GM23338 (cell line): Measurements from ENCODE around the gene RSRC2. TPM values are rescaled to one million over a fixed set of nuclear protein-coding genes. Genes with fewer than 3 reads are reported as not detected.

Experiments
- ATAC-seq: fragments of 200-7000 bp; cut with Tn5 transposase; 3 replicates; pipeline ENCODE4 v1.9.1; 2020
- DNase-seq: peaks from one replicate; pipeline ENCODE4 v3.0.0-alpha.2; 2015; ENCODE audit warnings: low spot score
- H2AFZ ChIP-seq: fragments of 200-600 bp; sonication (generic); 2 replicates; pipeline ENCODE4 v1.8.0; 2016; ENCODE audit warnings: antibody characterized with exemption, mild to moderate bottlenecking, moderate library complexity
- H3F3A ChIP-seq: fragments of 200-600 bp; sonication (generic); replicated peaks from 2 replicates; pipeline ENCODE4 v1.8.0; 2017; ENCODE audit warnings: antibody characterized with exemption, mixed run types, low read depth
- H3K27ac ChIP-seq: fragments of 200-600 bp; sonication (generic); 2 replicates; pipeline ENCODE4 v1.6.1; 2016; ENCODE audit warnings: low read depth
- H3K27me3 ChIP-seq: fragments of 200-600 bp; sonication (generic); 2 replicates; pipeline ENCODE4 v1.8.0; 2016; ENCODE audit warnings: mild to moderate bottlenecking, mixed run types, moderate library complexity; ENCODE audit not compliant: insufficient read depth
- H3K36me3 ChIP-seq: fragments of 200-600 bp; sonication (generic); 2 replicates; pipeline ENCODE4 v1.8.0; 2016; ENCODE audit warnings: mild to moderate bottlenecking; ENCODE audit not compliant: insufficient read depth
- H3K4me1 ChIP-seq: fragments of 200-600 bp; sonication (generic); 2 replicates; pipeline ENCODE4 v1.8.0; 2016; ENCODE audit warnings: mild to moderate bottlenecking, moderate library complexity; ENCODE audit not compliant: insufficient read depth
- H3K4me2 ChIP-seq: fragments of 200-600 bp; sonication (generic); 2 replicates; pipeline ENCODE4 v1.7.1; 2017; ENCODE audit warnings: mixed run types
- H3K4me3 ChIP-seq: fragments of 200-600 bp; sonication (generic); 2 replicates; pipeline ENCODE4 v1.6.1; 2016; ENCODE audit warnings: mixed run types
- H3K79me2 ChIP-seq: fragments of 200-600 bp; sonication (generic); replicated peaks from 2 replicates; pipeline ENCODE4 v1.8.0; 2017; ENCODE audit warnings: mild to moderate bottlenecking; ENCODE audit not compliant: insufficient read depth
- H3K9me2 ChIP-seq: fragments of 200-600 bp; sonication (generic); 2 replicates; pipeline ENCODE4 v1.8.0; 2017; ENCODE audit not compliant: insufficient read depth
- H4K20me1 ChIP-seq: fragments of 200-600 bp; sonication (generic); replicated peaks from 2 replicates; pipeline ENCODE4 v1.8.0; 2017; ENCODE audit warnings: mild to moderate bottlenecking; ENCODE audit not compliant: insufficient read depth
- H3K27ac Mint-ChIP-seq: 2 replicates; pipeline ENCODE4 v1.8.0; 2020; ENCODE audit warnings: inconsistent platforms, mild to moderate bottlenecking, moderate library complexity, mixed read lengths
- H3K27me3 Mint-ChIP-seq: 3 replicates; pipeline ENCODE4 v1.8.0; 2022; ENCODE audit warnings: low read depth, mild to moderate bottlenecking, moderate library complexity, mixed read lengths, inconsistent platforms; ENCODE audit not compliant: insufficient read depth, poor library complexity
- H3K36me3 Mint-ChIP-seq: 3 replicates; pipeline ENCODE4 v1.8.0; 2021; ENCODE audit warnings: low read depth, mild to moderate bottlenecking, inconsistent platforms, moderate library complexity, mixed read lengths
- H3K4me1 Mint-ChIP-seq: 3 replicates; pipeline ENCODE4 v1.8.0; 2020; ENCODE audit warnings: mild to moderate bottlenecking, inconsistent platforms, mixed read lengths
- H3K4me3 Mint-ChIP-seq: 3 replicates; pipeline ENCODE4 v1.8.0; 2021; ENCODE audit warnings: moderate library complexity, mild to moderate bottlenecking, inconsistent platforms, mixed read lengths
- H3K9me3 Mint-ChIP-seq: 3 replicates; pipeline ENCODE4 v1.8.0; 2020; ENCODE audit warnings: moderate library complexity, mild to moderate bottlenecking, inconsistent platforms, mixed read lengths
- CREB1 ChIP-seq: fragments of 250-450 bp; sonication (Bioruptor Pico); IDR thresholded peaks from 2 replicates; pipeline ENCODE4 v1.5.0; 2020; ENCODE audit warnings: low read depth, mild to moderate bottlenecking, moderate library complexity
- EZH2 ChIP-seq: fragments of 200-600 bp; sonication (generic); IDR thresholded peaks from one replicate; pipeline ENCODE4 v1.8.0; 2017; ENCODE audit warnings: antibody characterized with exemption, mild to moderate bottlenecking, low read depth; ENCODE audit not compliant: unreplicated experiment
- EZH2phosphoT487 ChIP-seq: fragments of 200-600 bp; sonication (generic); IDR thresholded peaks from one replicate; pipeline ENCODE4 v1.8.1; 2018; ENCODE audit warnings: antibody characterized with exemption; ENCODE audit not compliant: unreplicated experiment
- JUNB ChIP-seq: IDR thresholded peaks from one replicate; pipeline ENCODE4 v1.6.1; 2016; ENCODE audit warnings: antibody characterized with exemption; ENCODE audit not compliant: unreplicated experiment
- POLR2AphosphoS5 ChIP-seq: IDR thresholded peaks from 2 replicates; pipeline ENCODE4 v1.6.1; 2016; ENCODE audit warnings: antibody characterized with exemption, low read depth
- STAT1 ChIP-seq: IDR thresholded peaks from one replicate; pipeline ENCODE4 v1.6.1; 2016; ENCODE audit warnings: antibody characterized with exemption; ENCODE audit not compliant: unreplicated experiment
- ZNF331 ChIP-seq: fragments of 250-450 bp; sonication (Bioruptor Pico); IDR thresholded peaks from 2 replicates; pipeline ENCODE4 v1.5.0; 2020; ENCODE audit warnings: low read depth, mild to moderate bottlenecking, moderate library complexity
- polyA plus RNA-seq: library from polyadenylated mRNA; unstranded; fragments of >200 nt; fragmentation: Nextera tagmentation; extraction: Ambion mirVana; gene quantifications from 2 replicates; pipeline ENCODE4 v1.2.1, GENCODE V29; 2016
- total RNA-seq: library from RNA; depleted of rRNA; stranded (reverse); fragments of >200 nt; shearing (Covaris generic); gene quantifications from 2 replicates; pipeline ENCODE4 v1.2.3, GENCODE V29; 2014
- TF ChIP-seq, protein P1 (sequence below), 2 experiments: fragments of 200-600 bp in 1 of 2; sonication (generic) in 1 of 2; conservative IDR thresholded peaks; 2 replicates each; pipeline versions ENCODE4 v1.5.1 to v1.6.1; 2016 to 2017; ENCODE audit warnings: antibody characterized with exemption in 2 of 2, low read depth in 2 of 2, mild to moderate bottlenecking in 2 of 2, moderate library complexity in 1 of 2
- TF ChIP-seq, protein P2 (sequence below): IDR thresholded peaks from 2 replicates; pipeline ENCODE4 v1.6.1; 2016; ENCODE audit warnings: antibody characterized with exemption
- TF ChIP-seq, protein P3 (sequence below): IDR thresholded peaks from one replicate; pipeline ENCODE4 v1.6.1; 2018; ENCODE audit warnings: antibody characterized with exemption; ENCODE audit not compliant: unreplicated experiment

RSRC2 gene
- total and polyA plus RNA-seq, 2 experiments from 2014 or later = 76.3 to 184 TPM

DNA sequence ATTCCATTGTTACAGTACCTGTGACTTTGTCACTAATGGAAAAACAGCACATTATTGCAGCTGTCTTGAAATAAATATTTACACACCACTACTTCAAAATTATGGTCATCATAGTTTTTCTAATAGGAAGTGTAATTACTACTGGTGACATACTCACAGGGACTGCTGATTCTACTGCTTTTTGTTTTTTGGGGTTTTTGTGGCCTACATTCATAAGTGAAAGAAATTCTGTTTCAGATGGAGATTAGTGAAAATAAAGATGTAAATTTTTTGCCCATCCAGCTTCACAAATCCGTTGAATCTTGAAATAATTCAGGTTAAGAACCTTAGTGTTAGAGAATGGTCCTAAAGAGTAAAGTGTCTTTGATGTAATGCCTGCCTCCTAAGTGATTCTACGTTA is 17.8 kb upstream of the RSRC2 start (continued):
- TF ChIP-seq, protein P1, sequence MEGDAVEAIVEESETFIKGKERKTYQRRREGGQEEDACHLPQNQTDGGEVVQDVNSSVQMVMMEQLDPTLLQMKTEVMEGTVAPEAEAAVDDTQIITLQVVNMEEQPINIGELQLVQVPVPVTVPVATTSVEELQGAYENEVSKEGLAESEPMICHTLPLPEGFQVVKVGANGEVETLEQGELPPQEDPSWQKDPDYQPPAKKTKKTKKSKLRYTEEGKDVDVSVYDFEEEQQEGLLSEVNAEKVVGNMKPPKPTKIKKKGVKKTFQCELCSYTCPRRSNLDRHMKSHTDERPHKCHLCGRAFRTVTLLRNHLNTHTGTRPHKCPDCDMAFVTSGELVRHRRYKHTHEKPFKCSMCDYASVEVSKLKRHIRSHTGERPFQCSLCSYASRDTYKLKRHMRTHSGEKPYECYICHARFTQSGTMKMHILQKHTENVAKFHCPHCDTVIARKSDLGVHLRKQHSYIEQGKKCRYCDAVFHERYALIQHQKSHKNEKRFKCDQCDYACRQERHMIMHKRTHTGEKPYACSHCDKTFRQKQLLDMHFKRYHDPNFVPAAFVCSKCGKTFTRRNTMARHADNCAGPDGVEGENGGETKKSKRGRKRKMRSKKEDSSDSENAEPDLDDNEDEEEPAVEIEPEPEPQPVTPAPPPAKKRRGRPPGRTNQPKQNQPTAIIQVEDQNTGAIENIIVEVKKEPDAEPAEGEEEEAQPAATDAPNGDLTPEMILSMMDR (conservative IDR thresholded peaks at IDR 0.05; ENCODE audit: low read depth in 2 of 2) = no peak

DNA sequence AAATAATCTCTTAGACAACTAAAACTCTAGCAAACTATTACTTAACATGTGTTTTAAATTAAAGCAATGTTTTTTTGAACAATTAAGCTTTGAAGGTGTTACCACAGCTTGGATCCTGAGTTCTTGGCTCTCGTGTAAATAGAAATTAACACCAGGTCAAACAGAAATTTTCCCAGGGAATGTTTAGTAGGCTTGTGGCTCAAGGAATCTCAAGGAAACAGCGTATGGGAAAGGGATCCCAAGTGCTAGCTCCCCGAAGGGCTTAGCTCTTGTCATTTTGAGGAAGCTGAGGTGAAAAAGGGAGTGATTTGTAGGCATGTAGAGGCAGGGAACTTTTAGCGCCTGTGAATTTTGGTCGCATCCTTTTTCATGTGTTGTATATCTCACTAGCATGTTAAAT is 11.8 kb upstream of the RSRC2 start:
- no peak overlapping the region for H3K4me3 ChIP-seq
- peaks cover 38% of the 10 kb centered on the region for H3K36me3 ChIP-seq
- H3K9me3 Mint-ChIP-seq = no peaks in the 10 kb centered on the region
- no peaks in the 10 kb centered on the region for H3K27me3 Mint-ChIP-seq
- DNase-seq (no peak), ATAC-seq (no peak)
- no peak overlapping the region for H3K27ac ChIP-seq
- no peaks in the 10 kb centered on the region for H3F3A ChIP-seq
- H3K4me1 ChIP-seq = no peaks in the 10 kb centered on the region
- H4K20me1 ChIP-seq = peaks cover 10% of the 10 kb centered on the region
- peaks cover 55% of the 10 kb centered on the region for H3K36me3 Mint-ChIP-seq
- H3K27me3 ChIP-seq = no peaks in the 10 kb centered on the region
- H3K9me2 ChIP-seq = no peaks in the 10 kb centered on the region
- H3K4me2 ChIP-seq = no peak overlapping the region
- H2AFZ ChIP-seq = no peak overlapping the region
- H3K79me2 ChIP-seq = peaks cover 1% of the 10 kb centered on the region; the same call in 1 of the 2 replicates
- H3K27ac Mint-ChIP-seq = no peak overlapping the region
- no peaks in the 10 kb centered on the region for H3K4me1 Mint-ChIP-seq
- no peak overlapping the region for H3K4me3 Mint-ChIP-seq
- TF ChIP-seq CREB1 (no peak), ZNF331 (CRISPR knock-in tag) (no peak), STAT1 (no peak), EZH2phosphoT487 (no peak), JUNB (no peak), POLR2AphosphoS5 (no peak), EZH2 (no peak)
- TF ChIP-seq, protein P2, sequence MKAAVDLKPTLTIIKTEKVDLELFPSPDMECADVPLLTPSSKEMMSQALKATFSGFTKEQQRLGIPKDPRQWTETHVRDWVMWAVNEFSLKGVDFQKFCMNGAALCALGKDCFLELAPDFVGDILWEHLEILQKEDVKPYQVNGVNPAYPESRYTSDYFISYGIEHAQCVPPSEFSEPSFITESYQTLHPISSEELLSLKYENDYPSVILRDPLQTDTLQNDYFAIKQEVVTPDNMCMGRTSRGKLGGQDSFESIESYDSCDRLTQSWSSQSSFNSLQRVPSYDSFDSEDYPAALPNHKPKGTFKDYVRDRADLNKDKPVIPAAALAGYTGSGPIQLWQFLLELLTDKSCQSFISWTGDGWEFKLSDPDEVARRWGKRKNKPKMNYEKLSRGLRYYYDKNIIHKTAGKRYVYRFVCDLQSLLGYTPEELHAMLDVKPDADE = no peak
- TF ChIP-seq, protein P3, sequence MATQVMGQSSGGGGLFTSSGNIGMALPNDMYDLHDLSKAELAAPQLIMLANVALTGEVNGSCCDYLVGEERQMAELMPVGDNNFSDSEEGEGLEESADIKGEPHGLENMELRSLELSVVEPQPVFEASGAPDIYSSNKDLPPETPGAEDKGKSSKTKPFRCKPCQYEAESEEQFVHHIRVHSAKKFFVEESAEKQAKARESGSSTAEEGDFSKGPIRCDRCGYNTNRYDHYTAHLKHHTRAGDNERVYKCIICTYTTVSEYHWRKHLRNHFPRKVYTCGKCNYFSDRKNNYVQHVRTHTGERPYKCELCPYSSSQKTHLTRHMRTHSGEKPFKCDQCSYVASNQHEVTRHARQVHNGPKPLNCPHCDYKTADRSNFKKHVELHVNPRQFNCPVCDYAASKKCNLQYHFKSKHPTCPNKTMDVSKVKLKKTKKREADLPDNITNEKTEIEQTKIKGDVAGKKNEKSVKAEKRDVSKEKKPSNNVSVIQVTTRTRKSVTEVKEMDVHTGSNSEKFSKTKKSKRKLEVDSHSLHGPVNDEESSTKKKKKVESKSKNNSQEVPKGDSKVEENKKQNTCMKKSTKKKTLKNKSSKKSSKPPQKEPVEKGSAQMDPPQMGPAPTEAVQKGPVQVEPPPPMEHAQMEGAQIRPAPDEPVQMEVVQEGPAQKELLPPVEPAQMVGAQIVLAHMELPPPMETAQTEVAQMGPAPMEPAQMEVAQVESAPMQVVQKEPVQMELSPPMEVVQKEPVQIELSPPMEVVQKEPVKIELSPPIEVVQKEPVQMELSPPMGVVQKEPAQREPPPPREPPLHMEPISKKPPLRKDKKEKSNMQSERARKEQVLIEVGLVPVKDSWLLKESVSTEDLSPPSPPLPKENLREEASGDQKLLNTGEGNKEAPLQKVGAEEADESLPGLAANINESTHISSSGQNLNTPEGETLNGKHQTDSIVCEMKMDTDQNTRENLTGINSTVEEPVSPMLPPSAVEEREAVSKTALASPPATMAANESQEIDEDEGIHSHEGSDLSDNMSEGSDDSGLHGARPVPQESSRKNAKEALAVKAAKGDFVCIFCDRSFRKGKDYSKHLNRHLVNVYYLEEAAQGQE = no peak
- TF ChIP-seq, protein P1 (conservative IDR thresholded peaks at IDR 0.05; ENCODE audit: low read depth in 2 of 2) = no peak
